IPS DF 6.9 (cell line): ENCODE results near the gene PFKFB2.

Source experiments
- DNase-seq: peaks from one replicate; pipeline ENCODE4 v3.0.0-alpha.2; 2013; ENCODE audit warnings: low read depth, low spot score
- H3K27ac ChIP-seq: one replicate; pipeline ENCODE4 v1.5.1; 2013; ENCODE audit warnings: low read length, control low read depth
- H3K27me3 ChIP-seq: 2 replicates; pipeline ENCODE4 v1.6.1; 2013; ENCODE audit warnings: mild to moderate bottlenecking, low read length; ENCODE audit not compliant: control insufficient read depth, insufficient read depth
- H3K36me3 ChIP-seq: 2 replicates; pipeline ENCODE4 v1.6.1; 2013; ENCODE audit warnings: low read length; ENCODE audit not compliant: control insufficient read depth, insufficient read depth
- H3K4me1 ChIP-seq: 2 replicates; pipeline ENCODE4 v1.6.1; 2013; ENCODE audit warnings: low read length; ENCODE audit not compliant: control insufficient read depth, insufficient read depth
- H3K4me3 ChIP-seq: 2 replicates; pipeline ENCODE4 v1.5.1; 2013; ENCODE audit warnings: mild to moderate bottlenecking, low read length
- H3K9me3 ChIP-seq: 2 replicates; pipeline ENCODE4 v1.6.1; 2013; ENCODE audit warnings: low read length, inconsistent platforms; ENCODE audit not compliant: control insufficient read depth, insufficient read depth
- WGBS: extraction: QIAGEN DNeasy Blood & Tissue Kit; methylation state at CpG from one replicate; pipeline ENCODE4 v1.1.7; 2013; ENCODE audit warnings: mixed read lengths, missing lambda C conversion rate; ENCODE audit not compliant: insufficient read length, insufficient coverage; 5-methylcytosine and 5-hydroxymethylcytosine counted together

PFKFB2 gene

DNA sequence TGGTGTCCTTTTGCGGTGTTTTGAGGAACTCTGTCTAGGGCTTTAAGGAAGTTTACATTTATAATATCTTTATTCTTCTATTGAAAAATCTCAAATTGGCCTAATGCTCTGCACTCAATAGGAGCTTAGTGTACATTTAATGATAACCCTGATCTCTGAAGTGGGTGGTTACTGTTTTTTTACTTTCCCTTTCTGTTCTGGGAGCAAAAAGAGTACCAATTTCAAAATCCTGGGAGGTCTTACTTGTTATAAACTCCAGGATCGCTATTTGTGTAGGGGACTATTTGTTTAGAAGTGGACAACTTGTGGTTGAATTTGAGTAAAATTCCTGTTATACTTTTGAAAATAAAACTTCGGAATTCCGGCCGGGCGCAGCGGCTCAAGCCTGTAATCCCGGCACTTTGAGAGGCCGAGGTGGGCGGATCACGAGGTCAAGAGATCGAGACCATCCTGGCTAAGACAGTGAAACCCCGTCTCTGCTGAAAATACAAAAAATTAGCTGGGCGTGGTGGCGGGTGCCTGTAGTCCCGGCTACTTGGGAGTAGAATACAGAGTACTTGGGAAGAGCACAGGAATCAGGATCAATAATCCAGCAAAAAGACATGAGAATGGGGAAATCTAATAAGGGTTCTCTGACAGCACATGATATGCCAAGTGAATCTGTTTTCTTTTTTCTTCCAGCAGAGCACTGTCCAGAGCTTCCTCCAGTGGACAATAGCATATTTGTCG, 36.7 kb downstream of the PFKFB2 start:
- Histone ChIP-seq H3K4me3 (no peak overlapping the region), H3K27me3 (no peaks in the 10 kb centered on the region), H3K9me3 (no peaks in the 10 kb centered on the region), H3K4me1 (peaks cover 1% of the 10 kb centered on the region; the same call in 1 of the 2 replicates), H3K36me3 (no peaks in the 10 kb centered on the region), H3K27ac (no peak overlapping the region)
- WGBS, result no CpG with 5 or more reads among the region's 17 CpGs
- DNase-seq, result no peak

DNA sequence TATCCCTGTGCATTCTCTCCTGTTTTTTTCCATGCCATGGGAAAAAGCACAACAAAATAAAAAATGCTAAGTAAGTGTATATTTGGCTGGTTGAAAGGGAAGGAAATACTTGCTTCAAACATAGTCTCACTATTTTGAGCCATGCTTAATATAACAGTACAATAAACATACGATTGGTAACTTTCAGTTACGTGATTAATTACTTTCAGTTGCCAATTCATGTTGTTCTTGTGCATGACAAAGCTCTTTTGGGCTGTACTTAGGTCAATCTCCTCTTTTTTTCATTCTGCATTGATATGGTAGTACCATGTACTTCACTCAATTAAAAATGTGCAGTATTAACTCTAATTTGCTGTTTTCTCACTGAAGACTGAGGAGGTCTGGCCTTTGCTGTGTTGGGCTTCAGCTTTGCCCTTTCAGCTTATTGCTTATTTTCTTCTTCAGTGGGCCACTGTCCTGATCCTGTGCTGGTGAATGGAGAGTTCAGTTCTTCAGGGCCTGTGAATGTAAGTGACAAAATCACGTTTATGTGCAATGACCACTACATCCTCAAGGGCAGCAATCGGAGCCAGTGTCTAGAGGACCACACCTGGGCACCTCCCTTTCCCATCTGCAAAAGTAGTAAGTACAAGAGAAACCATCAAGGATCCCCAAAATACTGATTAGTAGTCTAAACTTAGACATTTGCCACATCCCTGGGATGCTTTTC, 38.3 kb downstream of the PFKFB2 start:
- WGBS, result no CpG with 5 or more reads among the region's 4 CpGs
- Histone ChIP-seq H3K36me3 (no peaks in the 10 kb centered on the region), H3K4me3 (no peak overlapping the region), H3K9me3 (no peaks in the 10 kb centered on the region; the same call in 1 of the 2 replicates), H3K4me1 (no peaks in the 10 kb centered on the region), H3K27ac (no peak overlapping the region), H3K27me3 (no peaks in the 10 kb centered on the region)
- DNase-seq, result no peak

DNA sequence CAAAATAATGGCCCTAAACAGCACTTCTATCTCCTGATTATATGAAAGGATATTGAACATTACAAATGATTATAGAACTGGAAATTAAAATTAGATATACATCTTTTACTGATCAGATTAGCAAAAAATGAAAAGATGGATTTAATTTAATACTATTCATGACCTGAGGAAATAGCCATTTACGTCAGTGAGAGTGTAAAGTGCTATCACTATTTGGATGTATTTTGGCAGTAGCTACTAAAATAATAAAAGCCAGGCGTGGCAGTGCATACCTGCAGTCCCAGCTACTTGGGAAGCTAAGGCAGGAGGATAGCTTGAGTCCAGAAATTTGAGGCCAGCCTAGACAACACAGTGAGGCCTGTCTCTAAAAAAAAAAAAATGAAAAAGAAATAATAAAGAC, 40.9 kb downstream of the PFKFB2 start:
- peaks cover 3% of the 10 kb centered on the region; the same call in 1 of the 2 replicates for H3K36me3 ChIP-seq

DNA sequence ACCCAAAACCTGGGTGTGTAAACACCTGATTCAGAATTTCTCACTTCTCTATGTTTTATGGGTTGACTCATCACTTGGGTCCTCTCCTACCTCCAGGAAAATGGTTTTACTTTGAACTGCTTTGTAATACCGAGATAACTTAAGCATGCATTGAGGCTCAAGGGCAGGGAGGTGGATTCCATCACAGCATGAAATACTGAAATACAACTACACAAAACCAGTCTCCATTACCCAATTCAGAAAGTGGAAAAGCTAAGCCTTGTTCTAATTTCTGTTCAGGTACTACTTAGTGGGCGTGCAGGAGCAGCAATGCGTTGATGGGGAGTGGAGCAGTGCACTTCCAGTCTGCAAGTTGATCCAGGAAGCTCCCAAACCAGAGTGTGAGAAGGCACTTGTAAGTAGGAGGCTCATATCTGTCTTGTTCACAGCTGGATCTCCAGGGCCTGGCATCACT, 44.8 kb downstream of the PFKFB2 start:
- Histone ChIP-seq H3K4me3 (no peak overlapping the region), H3K4me1 (no peaks in the 10 kb centered on the region), H3K9me3 (peaks cover 5% of the 10 kb centered on the region), H3K36me3 (peaks cover 3% of the 10 kb centered on the region; the same call in 1 of the 2 replicates), H3K27me3 (no peaks in the 10 kb centered on the region), H3K27ac (no peak overlapping the region)
- DNase-seq, result no peak
- no CpG with 5 or more reads among the region's 3 CpGs for WGBS

More for the DNA sequence above, 40.9 kb downstream of the PFKFB2 start:
- Histone ChIP-seq H3K9me3 (peaks cover 3% of the 10 kb centered on the region), H3K27me3 (no peaks in the 10 kb centered on the region), H3K4me1 (no peaks in the 10 kb centered on the region), H3K4me3 (no peak overlapping the region), H3K27ac (no peak overlapping the region)
- DNase-seq, result no peak
- WGBS, result no CpG with 5 or more reads among the region's 2 CpGs

DNA sequence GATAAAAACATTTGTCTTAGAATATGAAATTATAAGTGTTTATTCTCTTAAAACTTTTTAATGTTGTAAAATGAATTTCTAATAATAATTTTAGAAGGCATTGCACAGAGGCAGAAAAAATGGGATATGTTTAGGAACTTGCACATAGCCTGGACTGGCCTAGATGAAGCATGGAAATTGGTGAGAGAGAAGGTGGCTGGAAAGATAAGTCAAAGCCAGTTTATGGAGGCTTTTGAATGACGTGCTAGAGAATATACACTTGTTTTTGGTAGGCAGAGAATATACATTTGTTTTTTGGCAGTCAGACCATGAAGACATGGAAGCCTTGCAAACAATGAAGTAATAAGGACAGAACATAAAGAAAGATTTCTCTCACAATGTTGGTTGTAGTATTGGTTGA, 48.6 kb downstream of the PFKFB2 start:
- Histone ChIP-seq H3K27ac (no peak overlapping the region), H3K9me3 (peaks cover 5% of the 10 kb centered on the region), H3K4me1 (no peaks in the 10 kb centered on the region), H3K4me3 (no peak overlapping the region), H3K36me3 (peaks cover 3% of the 10 kb centered on the region; the same call in 1 of the 2 replicates), H3K27me3 (no peaks in the 10 kb centered on the region)
- DNase-seq, result no peak
- no CpG with 5 or more reads among the region's 1 CpG for WGBS

DNA sequence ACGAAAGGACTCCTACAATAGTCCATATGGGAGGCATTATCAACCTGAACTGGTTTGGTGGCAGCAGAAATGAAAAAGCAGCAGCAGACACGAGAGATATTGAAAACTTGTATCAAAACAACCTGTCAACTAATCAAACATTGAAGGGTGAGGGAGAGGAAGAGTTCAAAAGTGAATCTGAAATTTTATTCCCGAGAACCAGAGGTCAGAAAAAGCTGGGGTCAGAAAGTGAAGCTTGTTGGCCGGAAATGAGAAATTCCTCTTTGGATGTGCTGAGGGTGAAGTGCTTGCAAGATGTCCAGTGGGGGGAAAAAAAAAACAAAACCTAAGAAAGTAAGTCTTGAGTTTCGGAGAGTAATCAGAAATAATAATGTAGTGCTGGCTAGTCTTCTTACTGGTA, 49.1 kb downstream of the PFKFB2 start:
- Histone ChIP-seq H3K4me1 (no peaks in the 10 kb centered on the region), H3K27ac (no peak overlapping the region), H3K4me3 (no peak overlapping the region), H3K27me3 (no peaks in the 10 kb centered on the region), H3K36me3 (peaks cover 3% of the 10 kb centered on the region; the same call in 1 of the 2 replicates), H3K9me3 (peaks cover 5% of the 10 kb centered on the region)
- no CpG with 5 or more reads among the region's 5 CpGs for WGBS
- DNase-seq, result no peak

DNA sequence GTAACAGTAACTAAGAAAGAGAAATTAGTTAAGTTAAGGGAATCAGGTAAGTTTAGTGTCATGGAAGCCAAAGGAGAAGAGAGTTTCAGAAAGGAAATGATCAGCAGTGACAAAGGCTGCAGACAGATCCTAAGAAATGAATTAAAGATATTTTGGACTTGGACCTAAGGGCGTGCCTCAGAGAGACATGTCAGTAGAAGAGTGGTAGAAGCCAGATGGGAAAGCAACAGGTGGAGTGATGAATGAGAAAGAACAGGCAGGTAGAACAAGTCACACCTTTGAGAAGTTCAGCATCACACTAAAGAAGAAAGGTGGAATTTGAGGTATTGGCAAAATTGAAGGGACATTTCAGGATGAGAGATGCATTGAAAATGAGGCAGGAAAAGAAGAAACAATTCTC, 49.6 kb downstream of the PFKFB2 start:
- Histone ChIP-seq H3K27me3 (no peaks in the 10 kb centered on the region), H3K9me3 (peaks cover 5% of the 10 kb centered on the region), H3K4me3 (no peak overlapping the region), H3K36me3 (peaks cover 3% of the 10 kb centered on the region; the same call in 1 of the 2 replicates), H3K27ac (no peak overlapping the region), H3K4me1 (no peaks in the 10 kb centered on the region)
- DNase-seq, result no peak
- WGBS, result no CpG with 5 or more reads among the region's 1 CpG

DNA sequence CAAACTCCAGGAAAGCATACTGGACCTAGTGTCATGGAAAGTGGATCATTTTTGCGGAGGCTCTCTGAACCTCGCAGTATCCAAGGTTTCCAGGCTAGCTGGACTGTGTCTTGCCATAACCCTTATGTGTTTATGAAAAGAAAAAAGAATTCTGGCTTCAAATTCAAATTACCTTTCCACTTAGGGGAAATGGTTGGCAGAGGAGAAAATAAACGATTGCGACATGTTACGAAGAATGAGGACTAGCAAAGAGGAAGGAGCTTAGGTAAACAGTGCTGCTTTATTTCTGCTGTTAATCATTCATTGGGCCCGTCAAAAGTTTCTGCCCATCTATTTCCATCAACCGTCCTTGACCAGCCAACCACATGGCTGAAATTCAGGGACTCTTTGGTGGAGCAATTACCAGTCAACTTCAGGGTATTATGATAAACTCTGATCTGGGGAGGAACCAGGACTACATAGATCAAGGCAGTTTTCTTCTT, 50.9 kb downstream of the PFKFB2 start, which contains the start of gene C4BPA:
Gene C4BPA (plus strand): TSS at position 342 of the 482 bp plus-strand sequence. CDS start 8,793 bp downstream, outside the sequence.
- DNase-seq, result no peak
- H3K36me3 ChIP-seq, result no peaks in the 10 kb centered on the region
- no peaks in the 10 kb centered on the region for H3K27me3 ChIP-seq
- no peaks in the 10 kb centered on the region for H3K4me1 ChIP-seq
- no peak within 1 kb of the TSS for H3K4me3 ChIP-seq
- no CpG with 5 or more reads among the region's 7 CpGs for WGBS
- H3K9me3 ChIP-seq, result peaks cover 2% of the 10 kb centered on the region; the same call in 1 of the 2 replicates
- H3K27ac ChIP-seq, result no peak within 1 kb of the TSS

DNA sequence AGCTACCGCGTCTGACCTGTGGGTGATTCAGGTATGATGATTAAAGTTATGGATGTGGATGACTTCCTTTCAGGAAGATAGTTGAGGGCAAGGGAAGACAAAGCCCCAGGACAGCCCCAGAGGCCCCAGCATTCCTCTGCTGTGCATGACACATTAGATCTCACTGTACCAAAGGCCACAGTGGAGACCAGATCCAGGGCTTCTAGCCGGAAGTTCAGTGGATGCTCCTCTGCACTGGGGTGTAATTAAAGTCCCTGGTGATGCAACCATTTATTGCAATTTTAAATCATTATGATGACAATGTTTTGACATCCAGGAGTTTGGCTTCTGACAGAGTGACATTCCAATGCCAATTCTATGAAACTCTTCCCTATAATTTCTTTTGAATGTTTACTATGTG, 55.9 kb downstream of the PFKFB2 start:
- H3K27ac ChIP-seq, result no peak overlapping the region
- DNase-seq, result no peak
- no peak overlapping the region for H3K4me3 ChIP-seq
- H3K27me3 ChIP-seq, result no peaks in the 10 kb centered on the region
- no CpG with 5 or more reads among the region's 3 CpGs for WGBS
- no peaks in the 10 kb centered on the region for H3K9me3 ChIP-seq
- no peaks in the 10 kb centered on the region for H3K4me1 ChIP-seq
- H3K36me3 ChIP-seq, result no peaks in the 10 kb centered on the region

DNA sequence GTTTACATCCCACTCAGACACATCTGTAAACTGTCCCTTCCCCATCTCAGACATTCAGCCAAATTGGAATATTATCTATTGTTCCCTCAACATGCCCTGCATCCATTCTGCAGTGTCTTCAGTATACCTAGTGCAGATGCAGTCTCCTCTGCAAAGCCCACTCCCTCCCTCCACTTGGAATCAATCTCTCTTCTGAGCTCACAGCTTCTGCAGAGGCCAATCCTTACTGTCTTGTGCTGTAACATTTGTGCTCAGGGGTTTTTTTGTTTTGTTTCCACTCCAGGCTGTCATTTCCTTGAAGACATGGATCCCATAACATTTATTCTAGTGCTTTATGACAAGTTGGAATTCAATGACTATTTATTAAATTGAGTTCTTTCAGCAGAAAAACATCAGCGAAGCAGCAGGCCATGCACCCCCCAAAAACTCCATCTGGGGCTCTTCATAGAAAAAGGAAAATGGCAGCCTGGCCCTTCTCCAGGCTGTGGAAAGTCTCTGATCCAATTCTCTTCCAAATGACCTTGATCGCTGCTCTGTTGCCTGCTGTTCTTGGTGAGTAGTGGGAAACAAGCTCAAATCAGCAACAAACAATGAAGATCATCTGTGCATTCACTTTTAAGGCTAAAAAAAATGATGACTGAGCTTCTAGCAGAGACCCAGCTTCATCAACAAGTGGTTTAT, 59.7 kb downstream of the PFKFB2 start:
- no CpG with 5 or more reads among the region's 2 CpGs for WGBS
- H3K4me3 ChIP-seq, result no peak overlapping the region
- DNase-seq, result no peak
- H3K36me3 ChIP-seq, result no peaks in the 10 kb centered on the region
- no peak overlapping the region for H3K27ac ChIP-seq
- H3K27me3 ChIP-seq, result no peaks in the 10 kb centered on the region
- H3K9me3 ChIP-seq, result no peaks in the 10 kb centered on the region
- H3K4me1 ChIP-seq, result no peaks in the 10 kb centered on the region
